IgD-negative memory B cell (primary cell): Measurements from ENCODE around the gene HOXD11. TPM values are rescaled to one million over a fixed set of nuclear protein-coding genes. Genes with fewer than 3 reads are reported as not detected.
A peak's percentile ranks its signal among the peaks of the same experiment; 100 is the strongest.

Source experiments
- H3K27ac Mint-ChIP-seq, 3 donors: one replicate each; pipeline ENCODE4 v1.8.0; 2020 to 2022; ENCODE audit warnings: mild to moderate bottlenecking in 3 of 3, mixed read lengths in 3 of 3, moderate library complexity in 1 of 3
- H3K27me3 Mint-ChIP-seq: one replicate; pipeline ENCODE4 v1.8.0; 2021; ENCODE audit warnings: mixed read lengths
- H3K36me3 Mint-ChIP-seq: one replicate; pipeline ENCODE4 v1.8.0; 2020; ENCODE audit warnings: mild to moderate bottlenecking, mixed read lengths
- H3K4me1 Mint-ChIP-seq, 3 donors: one replicate each; pipeline ENCODE4 v1.8.0; 2020 to 2022; ENCODE audit warnings: mixed read lengths in 3 of 3, mild to moderate bottlenecking in 1 of 3
- H3K4me3 Mint-ChIP-seq, 4 donors: one replicate each; pipeline ENCODE4 v1.8.0; 2020 to 2022; ENCODE audit warnings: mild to moderate bottlenecking in 4 of 4, mixed read lengths in 4 of 4, moderate library complexity in 3 of 4
- H3K9me3 Mint-ChIP-seq, 3 donors: one replicate each; pipeline ENCODE4 v1.8.0; 2020 to 2021; ENCODE audit warnings: mixed read lengths in 3 of 3, mild to moderate bottlenecking in 1 of 3
- polyA plus RNA-seq: library from polyadenylated mRNA; unstranded; fragments of 300-500 nt; fragmentation: Illumina TruSeq; gene quantifications from one replicate; pipeline ENCODE4 v1.2.3, GENCODE V29; 2021

Gene HOXD11
- polyA plus RNA-seq, 1 donor from 2014 or later = not detected

DNA sequence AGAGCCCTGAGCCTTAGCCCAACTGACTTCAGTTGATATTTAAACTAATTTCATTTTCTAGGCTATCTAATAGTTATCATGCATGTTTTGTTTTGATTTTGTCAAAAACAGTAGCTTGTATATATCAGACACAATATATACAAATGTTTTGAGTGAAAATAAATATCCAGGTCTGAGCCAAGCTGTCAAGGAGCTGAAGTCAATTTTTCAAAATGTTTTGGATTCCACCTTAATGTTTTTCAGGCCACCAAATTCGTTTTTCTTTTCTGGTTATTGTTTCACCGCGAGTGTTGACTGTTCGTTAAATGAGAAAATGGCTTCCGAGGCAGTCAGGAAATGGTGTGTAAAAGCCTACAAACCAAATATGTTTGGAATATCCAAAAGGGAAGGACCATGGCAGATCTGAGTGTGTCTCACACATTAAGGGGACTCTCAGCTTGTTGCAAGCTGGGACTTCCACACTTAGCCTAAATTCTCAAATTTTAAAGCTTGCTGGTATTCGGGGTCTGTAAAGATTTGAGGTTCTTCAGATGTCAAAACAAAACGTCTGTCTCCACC is 4.7 kb upstream of the HOXD11 start:
- Mint-ChIP-seq H3K27me3 (peaks cover 81% of the 10 kb centered on the region), H3K4me3 (peak overlapping the region in 1 of 4 donors; percentile 72), H3K9me3 (peaks cover 0 to 10% (median 1%) of the 10 kb centered on the region in 3 donors), H3K27ac (peak overlapping the region in 1 of 3 donors; percentile 87), H3K36me3 (peaks cover 2% of the 10 kb centered on the region), H3K4me1 (peaks cover 0 to 8% (median 5%) of the 10 kb centered on the region in 3 donors)

- peaks cover 0 to 10% (median 1%) of the 10 kb centered on the region in 3 donors for H3K9me3 Mint-ChIP-seq
These were observed 3.9 kb upstream of the HOXD11 start for GRCh38 chr2:176103194-176103593.

GRCh38 chr2:176103742-176104315 is 3.3 kb upstream of the HOXD11 start:
- Mint-ChIP-seq H3K27ac (peak overlapping the region in 2 of 3 donors; percentile 80 to 96), H3K4me1 (peaks cover 0 to 5% (median 3%) of the 10 kb centered on the region in 3 donors), H3K4me3 (peak overlapping the region in 1 of 4 donors; percentile 27), H3K27me3 (peaks cover 72% of the 10 kb centered on the region), H3K36me3 (peaks cover 2% of the 10 kb centered on the region), H3K9me3 (peaks cover 0 to 12% (median 1%) of the 10 kb centered on the region in 3 donors)

More at GRCh38 chr2:176103194-176103593, 3.9 kb upstream of the HOXD11 start:
- Mint-ChIP-seq H3K27ac (peak overlapping the region in 2 of 3 donors; percentile 71 to 87), H3K4me3 (peak overlapping the region in 2 of 4 donors; percentile 72 to 77), H3K36me3 (peaks cover 2% of the 10 kb centered on the region), H3K4me1 (peaks cover 0 to 5% (median 3%) of the 10 kb centered on the region in 3 donors), H3K27me3 (peaks cover 74% of the 10 kb centered on the region)

GRCh38 chr2:176104316-176105077 is 2.6 kb upstream of the HOXD11 start:
- Mint-ChIP-seq H3K4me3 (peak overlapping the region in 1 of 4 donors; percentile 27), H3K4me1 (peaks cover 0 to 6% (median 5%) of the 10 kb centered on the region in 3 donors), H3K9me3 (peaks cover 1 to 16% (median 3%) of the 10 kb centered on the region in 3 donors), H3K27ac (peak overlapping the region in 2 of 3 donors; percentile 59 to 96), H3K27me3 (peaks cover 72% of the 10 kb centered on the region), H3K36me3 (peaks cover 5% of the 10 kb centered on the region)

GRCh38 chr2:176105078-176105729 is 1.9 kb upstream of the HOXD11 start:
- H3K4me1 Mint-ChIP-seq = peaks cover 0 to 6% (median 5%) of the 10 kb centered on the region in 3 donors
- peaks cover 73% of the 10 kb centered on the region for H3K27me3 Mint-ChIP-seq
- peak overlapping the region in 2 of 3 donors; percentile 41 to 96 for H3K27ac Mint-ChIP-seq
- H3K9me3 Mint-ChIP-seq = peaks cover 1 to 18% (median 4%) of the 10 kb centered on the region in 3 donors
- H3K36me3 Mint-ChIP-seq = peaks cover 5% of the 10 kb centered on the region
- peak overlapping the region in 1 of 4 donors; percentile 73 for H3K4me3 Mint-ChIP-seq

- Mint-ChIP-seq H3K27me3 (peaks cover 66% of the 10 kb centered on the region), H3K36me3 (peaks cover 5% of the 10 kb centered on the region), H3K9me3 (peaks cover 1 to 18% (median 4%) of the 10 kb centered on the region in 3 donors), H3K4me3 (peak overlapping the region in 3 of 4 donors; percentile 50 to 79 (median 73)), H3K4me1 (peaks cover 0 to 6% (median 5%) of the 10 kb centered on the region in 3 donors), H3K27ac (peak overlapping the region; percentile 50 to 96 (median 83))
These were observed 1.1 kb upstream of the HOXD11 start for GRCh38 chr2:176105730-176106580.

- H3K27me3 Mint-ChIP-seq = peaks cover 57% of the 10 kb centered on the region
- H3K4me1 Mint-ChIP-seq = peaks cover 0 to 6% (median 5%) of the 10 kb centered on the region in 3 donors
- peaks cover 3% of the 10 kb centered on the region for H3K36me3 Mint-ChIP-seq
- H3K9me3 Mint-ChIP-seq = peaks cover 0 to 13% (median 4%) of the 10 kb centered on the region in 3 donors
- H3K4me3 Mint-ChIP-seq = no peak overlapping the region
- H3K27ac Mint-ChIP-seq = no peak overlapping the region
These were observed 676 bp downstream of the HOXD11 start for GRCh38 chr2:176107731-176108181.

GRCh38 chr2:176109192-176109901 is 2.3 kb downstream of the HOXD11 start:
- peaks cover 0 to 5% (median 4%) of the 10 kb centered on the region in 3 donors for H3K4me1 Mint-ChIP-seq
- H3K27me3 Mint-ChIP-seq = peaks cover 57% of the 10 kb centered on the region
- H3K9me3 Mint-ChIP-seq = peaks cover 0 to 13% (median 4%) of the 10 kb centered on the region in 3 donors
- H3K4me3 Mint-ChIP-seq = peak overlapping the region in 3 of 4 donors; percentile 47 to 72 (median 60)
- H3K36me3 Mint-ChIP-seq = peaks cover 3% of the 10 kb centered on the region
- H3K27ac Mint-ChIP-seq = peak overlapping the region; percentile 92 to 95 (median 94)

GRCh38 chr2:176109946-176110345 is 2.9 kb downstream of the HOXD11 start:
- Mint-ChIP-seq H3K4me1 (peaks cover 0 to 5% (median 4%) of the 10 kb centered on the region in 3 donors), H3K36me3 (peaks cover 3% of the 10 kb centered on the region), H3K27ac (peak overlapping the region; percentile 92 to 95 (median 94)), H3K27me3 (peaks cover 57% of the 10 kb centered on the region), H3K4me3 (peak overlapping the region in 2 of 4 donors; percentile 47 to 72), H3K9me3 (peaks cover 0 to 12% (median 4%) of the 10 kb centered on the region in 3 donors)

DNA sequence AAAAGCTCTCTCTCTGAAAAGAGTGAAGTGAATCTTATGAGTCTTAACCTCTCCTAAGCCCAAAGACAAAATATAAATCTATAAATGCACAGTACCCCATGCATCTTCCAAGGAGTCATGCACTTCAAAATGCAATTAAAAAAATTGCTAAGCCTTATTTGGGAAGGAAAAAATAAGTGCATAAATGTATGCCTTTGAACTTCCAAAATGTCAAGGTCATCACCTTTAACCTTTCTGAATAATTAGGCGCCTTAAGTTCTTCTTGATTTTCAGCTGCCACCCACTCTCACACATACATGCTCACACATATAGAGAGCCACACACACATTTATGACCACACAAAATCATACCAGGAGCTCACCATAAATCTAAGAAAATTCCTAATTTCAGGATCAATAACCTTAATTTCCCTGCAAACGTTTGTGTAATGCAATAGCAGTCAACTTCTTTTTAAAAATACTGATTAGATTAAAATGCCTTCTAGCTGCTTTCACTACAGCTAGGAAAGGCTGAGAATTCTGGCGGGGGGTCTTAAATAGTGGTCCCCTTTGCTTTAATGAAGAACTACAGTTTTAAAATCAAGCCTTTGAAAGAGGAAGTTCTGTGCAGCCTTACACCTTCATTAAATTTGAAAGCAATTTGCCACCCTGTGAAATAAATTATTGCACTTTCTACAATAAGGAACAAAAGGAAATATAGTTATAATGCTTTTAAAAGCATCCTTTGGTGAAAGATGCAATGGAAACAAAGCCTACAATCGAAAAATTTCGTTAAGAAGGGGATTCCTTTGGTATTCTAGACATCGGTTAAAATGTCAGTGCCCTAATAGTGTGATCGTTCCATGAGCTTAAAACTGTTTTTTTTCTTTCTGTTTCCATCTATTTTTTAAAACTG is 3.6 kb downstream of the HOXD11 start:
- peak overlapping the region; percentile 82 to 95 (median 88) for H3K27ac Mint-ChIP-seq
- peaks cover 0 to 5% (median 1%) of the 10 kb centered on the region in 3 donors for H3K4me1 Mint-ChIP-seq
- H3K27me3 Mint-ChIP-seq = peaks cover 54% of the 10 kb centered on the region
- peaks cover 0 to 11% (median 4%) of the 10 kb centered on the region in 3 donors for H3K9me3 Mint-ChIP-seq
- H3K4me3 Mint-ChIP-seq = peak overlapping the region in 2 of 4 donors; percentile 26 to 72
- peaks cover 3% of the 10 kb centered on the region for H3K36me3 Mint-ChIP-seq

DNA sequence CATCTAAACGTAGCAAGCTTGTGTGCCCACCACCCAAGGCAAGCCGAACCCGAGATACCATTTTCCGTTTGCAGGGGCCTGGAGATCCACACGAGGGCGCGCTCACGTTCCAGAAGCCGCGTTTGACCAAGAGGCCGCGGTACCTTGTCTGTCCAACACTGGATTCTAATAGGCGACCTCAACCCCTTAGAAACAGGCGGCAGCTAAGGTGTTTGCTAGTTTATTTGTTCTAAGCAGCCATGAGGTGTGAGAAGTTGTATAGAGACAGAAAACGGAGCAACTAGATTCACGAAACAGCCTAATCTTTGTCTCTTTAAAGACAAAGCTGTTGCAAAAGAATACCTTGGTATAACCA is 4.2 kb downstream of the HOXD11 start:
- H3K27me3 Mint-ChIP-seq = peaks cover 52% of the 10 kb centered on the region
- peaks cover 0 to 3% (median 1%) of the 10 kb centered on the region in 3 donors for H3K4me1 Mint-ChIP-seq
- peaks cover 0 to 8% (median 4%) of the 10 kb centered on the region in 3 donors for H3K9me3 Mint-ChIP-seq
- H3K36me3 Mint-ChIP-seq = peaks cover 3% of the 10 kb centered on the region
- H3K4me3 Mint-ChIP-seq = peak overlapping the region in 2 of 4 donors; percentile 26 to 72
- H3K27ac Mint-ChIP-seq = peak overlapping the region; percentile 82 to 95 (median 88)

GRCh38 chr2:176111846-176112374 is 4.8 kb downstream of the HOXD11 start:
- peak overlapping the region; percentile 46 to 95 (median 82) for H3K27ac Mint-ChIP-seq
- peaks cover 0 to 2% (median 1%) of the 10 kb centered on the region in 3 donors for H3K4me1 Mint-ChIP-seq
- H3K27me3 Mint-ChIP-seq = peaks cover 55% of the 10 kb centered on the region
- H3K4me3 Mint-ChIP-seq = peak overlapping the region in 1 of 4 donors; percentile 27
- H3K36me3 Mint-ChIP-seq = peaks cover 3% of the 10 kb centered on the region
- peaks cover 0 to 10% (median 6%) of the 10 kb centered on the region in 3 donors for H3K9me3 Mint-ChIP-seq
